Breast epithelium (tissue), 3 donors: Measurements from ENCODE around the gene TSGA10.

Experiments used
- CTCF ChIP-seq, 3 donors: fragments of 450-650 bp; IDR thresholded peaks; one replicate each; pipeline ENCODE4 v1.5.1; 2016 to 2017; ENCODE audit warnings: antibody characterized with exemption in 3 of 3, mild to moderate bottlenecking in 3 of 3, moderate library complexity in 3 of 3
- POLR2A ChIP-seq: fragments of 450-650 bp; IDR thresholded peaks from one replicate; pipeline ENCODE4 v1.6.1; 2016; ENCODE audit warnings: antibody characterized with exemption, mild to moderate bottlenecking, moderate library complexity

GRCh38 chr2:99035920-99036319, 118.8 kb downstream of the TSGA10 start:
- TF ChIP-seq CTCF (IDR thresholded peaks at IDR 0.05), result no peak
- no peak for TF ChIP-seq POLR2A
